HepG2 (cell line): ENCODE data around the gene PSMG4. TPM values are rescaled to one million over a fixed set of nuclear protein-coding genes. Genes with fewer than 3 reads are reported as not detected.

Experiments
- ATAC-seq: fragments of 200-7000 bp; cut with Tn5 transposase; 3 replicates; pipeline ENCODE4 v1.9.1; 2020; ENCODE audit warnings: mild to moderate bottlenecking, moderate library complexity
- BruUV-seq: library from RNA; stranded (reverse); fragments of 400-500 nt; replicated peaks from 2 replicates; lab custom pipeline; 2021; lab: Mats Ljungman, UMichigan
- CTCF ChIA-PET: fragments of 300-600 bp; formaldehyde crosslinking; extraction: SDS; loops from one replicate; lab custom pipeline; 2021; ENCODE audit warnings: low total read pairs, inconsistent platforms, low intra/inter-chr PET ratio; lab: Yijun Ruan, JAX
- POLR2A ChIA-PET: fragments of 350-600 bp; sonication (Branson Sonifier 250); formaldehyde crosslinking; loops from one replicate; lab custom pipeline; 2020; ENCODE audit warnings: antibody characterized with exemption, inconsistent platforms; lab: Yijun Ruan, JAX
- DNase-seq: peaks from one replicate; pipeline ENCODE4 v3.0.0-alpha.2; 2015; ENCODE audit warnings: low spot score
- FAIRE-seq: peaks from 3 replicates; lab custom pipeline; 2011; peaks lifted over from hg19 to GRCh38; lab: Jason Lieb, UNC
- H2AFZ ChIP-seq: one replicate; pipeline ENCODE4 v1.6.1; 2011; ENCODE audit warnings: low read length, inconsistent platforms
- H3K27ac ChIP-seq: fragments of 300-600 bp; 3 replicates; pipeline ENCODE4 v1.8.0; 2011; ENCODE audit warnings: mixed run types, mild to moderate bottlenecking, mixed read lengths, low read length, inconsistent platforms; ENCODE audit not compliant: insufficient read depth; ENCODE audit errors: extremely low read length
- H3K27me3 ChIP-seq, 2 experiments: fragments of 200-600 bp in 1 of 2; 2 replicates in 1 of 2; 3 replicates in 1 of 2; pipeline versions ENCODE4 v1.6.0 to v1.8.0; 2011; ENCODE audit warnings: low read length in 2 of 2, mild to moderate bottlenecking in 2 of 2, moderate library complexity in 2 of 2, inconsistent platforms in 1 of 2; ENCODE audit not compliant: insufficient read depth in 2 of 2, control insufficient read depth in 1 of 2
- H3K36me3 ChIP-seq, 2 experiments: fragments of 200-600 bp in 1 of 2; replicated peaks in 1 of 2; 2 replicates in 1 of 2; 3 replicates in 1 of 2; pipeline versions ENCODE4 v1.5.1 to v1.8.0; 2011; ENCODE audit warnings: low read length in 2 of 2, inconsistent platforms in 1 of 2; ENCODE audit not compliant: insufficient read depth in 2 of 2, control insufficient read depth in 1 of 2
- H3K4me1 ChIP-seq: 2 replicates; pipeline ENCODE4 v1.5.1; 2012; ENCODE audit warnings: low read length, inconsistent platforms; ENCODE audit not compliant: insufficient read depth
- H3K4me2 ChIP-seq: 2 replicates; pipeline ENCODE4 v1.6.0; 2011; ENCODE audit warnings: low read depth, low read length, inconsistent platforms
- H3K4me3 ChIP-seq, 3 experiments: fragments of 200-600 bp in 1 of 3; sonication (generic), shearing (Covaris generic) in 1 of 3; replicated peaks in 1 of 3; 2 replicates each; pipeline ENCODE4 v1.5.1; 2011 to 2016; ENCODE audit warnings: low read length in 3 of 3, inconsistent platforms in 2 of 3, low read depth in 2 of 3, mild to moderate bottlenecking in 2 of 3, control low read depth in 1 of 3, mixed read lengths in 1 of 3; ENCODE audit not compliant: insufficient read depth in 1 of 3
- H3K79me2 ChIP-seq: one replicate; pipeline ENCODE4 v1.6.1; 2011; ENCODE audit warnings: low read length, inconsistent platforms; ENCODE audit not compliant: insufficient read depth
- H3K9ac ChIP-seq: 2 replicates; pipeline ENCODE4 v1.6.0; 2011; ENCODE audit warnings: mild to moderate bottlenecking, low read depth, low read length, inconsistent platforms; ENCODE audit not compliant: insufficient read depth
- H3K9me3 ChIP-seq: 2 replicates; pipeline ENCODE4 v1.5.1; 2012; ENCODE audit warnings: mild to moderate bottlenecking, low read length
- H4K20me1 ChIP-seq: 2 replicates; pipeline ENCODE4 v1.6.0; 2011; ENCODE audit warnings: inconsistent platforms, mild to moderate bottlenecking, low read length, moderate library complexity; ENCODE audit not compliant: insufficient read depth
- RBM22 ChIP-seq: fragments of 200-400 bp; formaldehyde crosslinking; optimal IDR thresholded peaks from 2 replicates; pipeline ENCODE3; 2017; ENCODE audit warnings: mild to moderate bottlenecking, low read length, moderate library complexity
- SKIL ChIP-seq: sonication (generic); formaldehyde crosslinking; IDR thresholded peaks from 2 replicates; pipeline ENCODE4 v1.8.0; 2022; ENCODE audit warnings: missing genetic modification reagents, mild to moderate bottlenecking, moderate library complexity, borderline replicate concordance
- TCF7L2 ChIP-seq: IDR thresholded peaks from 2 replicates; pipeline ENCODE4 v1.6.1; 2011; ENCODE audit warnings: mild to moderate bottlenecking, low read depth, low read length, moderate library complexity
- ZNF263 ChIP-seq: sonication (generic); formaldehyde crosslinking; IDR thresholded peaks from 2 replicates; pipeline ENCODE4 v1.4.0; 2020; ENCODE audit warnings: missing genetic modification reagents
- ZNF616 ChIP-seq: sonication (generic); formaldehyde crosslinking; IDR thresholded peaks from 2 replicates; pipeline ENCODE4 v1.5.0; 2020; ENCODE audit warnings: low read depth, mild to moderate bottlenecking, missing genetic modification reagents
- WGBS: methylation state at CpG from one replicate; pipeline ENCODE4 v1.1.6; 2017; ENCODE audit warnings: low lambda C conversion rate; 5-methylcytosine and 5-hydroxymethylcytosine counted together
- in situ Hi-C: cut with HindIII; loops from 2 replicates; pipeline ENCODE4 v1.10.0; 2017; ENCODE audit warnings: low pct_unique_long_range_greater_than_20kb; ENCODE audit not compliant: extremely low pct_ligation_motif_present
- intact Hi-C: fragments of 100-400 bp; cut with micrococcal nuclease; formaldehyde crosslinking; loops from one replicate; pipeline ENCODE4 v1.10.0; 2022; ENCODE audit not compliant: unreplicated experiment
- polyA plus RNA-seq, 8 experiments: library from polyadenylated mRNA; depleted of rRNA in 3 of 8; stranded (reverse) in 7 of 8; unstranded in 1 of 8; fragments of >200 nt; fragmentation: Illumina TruSeq in 4 of 8; extraction: Trizol in 4 of 8; gene quantifications; 2 replicates each; pipeline versions ENCODE4 v1.2.1 to v1.2.3, GENCODE V29; 2011 to 2016; ENCODE audit warnings: low read depth in 4 of 8, missing spikeins in 1 of 8, mixed read lengths in 1 of 8; ENCODE audit not compliant: insufficient read depth in 1 of 8
- total RNA-seq, 5 experiments: library from RNA; depleted of rRNA; stranded (reverse); fragments of >200 nt; fragmentation: Illumina TruSeq; extraction: Trizol; gene quantifications; 2 replicates each; pipeline ENCODE4 v1.2.3, GENCODE V29; 2016; ENCODE audit warnings: low read depth in 1 of 5

PSMG4 gene
- total and polyA plus RNA-seq, 2 of the 13 experiments (the other 11 are each of a cell fraction or from before 2014, with no cell fraction given): 28.5 to 32.8 TPM

DNA sequence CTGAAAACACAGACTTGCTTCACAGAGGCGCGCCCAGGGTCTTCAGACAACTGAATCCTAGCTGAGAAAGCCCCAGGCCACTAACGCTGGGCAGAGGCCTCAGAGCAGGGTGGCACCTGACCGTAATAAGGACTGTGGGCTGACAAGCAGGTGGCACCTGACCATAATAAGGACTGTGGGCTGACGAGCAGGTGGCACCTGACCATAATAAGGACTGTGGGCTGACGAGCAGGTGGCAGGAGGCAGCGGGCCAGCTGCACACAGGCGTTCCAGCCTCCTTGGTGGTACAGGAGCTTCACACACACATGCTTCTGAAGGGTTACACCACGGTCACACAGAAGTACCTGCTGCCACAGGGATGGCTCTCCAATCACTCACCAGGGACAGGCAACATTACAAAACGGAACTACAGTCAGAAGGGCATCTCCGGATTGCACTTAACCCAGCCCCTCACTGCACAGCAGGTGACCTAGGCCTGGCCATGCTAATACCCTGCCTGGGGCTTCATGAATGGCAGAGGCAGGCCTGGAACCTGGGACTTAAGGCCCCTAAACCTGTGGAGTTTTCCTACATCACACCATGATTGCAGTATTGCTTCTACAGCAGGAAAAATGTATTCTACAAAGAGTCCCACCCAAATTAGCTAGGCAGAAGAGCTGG is 50.8 kb downstream of the PSMG4 start:
- Histone ChIP-seq H3K36me3 (peaks cover 24 to 49% of the 10 kb centered on the region in 2 experiments), H3K9me3 (no peaks in the 10 kb centered on the region), H4K20me1 (no peaks in the 10 kb centered on the region)
- CTCF ChIA-PET: no interaction called here
- ATAC-seq: no peak
- TF ChIP-seq RBM22 (peak; percentile 54), ZNF616 (CRISPR knock-in tag) (no peak), SKIL (no peak)
- TF ChIP-seq, all 625 proteins: peak for 1
- WGBS: 99% methylated on average over 9 of the region's 11 CpGs
- in situ Hi-C loops (no loop called here), intact Hi-C loops (no loop called here)
- no peak for FAIRE-seq
- no peak overlapping the region for H3K4me2 ChIP-seq
- no peaks in the 10 kb centered on the region for H3K79me2 ChIP-seq
- H3K9ac ChIP-seq: no peak overlapping the region
- no peak for DNase-seq
- no peak overlapping the region for H3K27ac ChIP-seq
- POLR2A ChIA-PET: no interaction called here
- no peak overlapping the region for H3K4me3 ChIP-seq
- H2AFZ ChIP-seq: no peak overlapping the region
- H3K27me3 ChIP-seq: no peaks in the 10 kb centered on the region
- H3K4me1 ChIP-seq: no peaks in the 10 kb centered on the region
- BruUV-seq: no TSS peak

- Histone ChIP-seq H3K4me3 (no peak overlapping the region), H3K9me3 (no peaks in the 10 kb centered on the region), H3K9ac (no peak overlapping the region), H2AFZ (no peak overlapping the region), H3K27me3 (no peaks in the 10 kb centered on the region), H3K4me1 (no peaks in the 10 kb centered on the region), H3K4me2 (no peak overlapping the region), H3K79me2 (no peaks in the 10 kb centered on the region), H3K36me3 (peaks cover 23 to 49% of the 10 kb centered on the region in 2 experiments), H3K27ac (no peak overlapping the region), H4K20me1 (no peaks in the 10 kb centered on the region)
- DNase-seq (no peak), FAIRE-seq (no peak), ATAC-seq (no peak)
- WGBS: 95% methylated on average over 6 of the region's 6 CpGs
- no TSS peak for BruUV-seq
- no peak for TF ChIP-seq TCF7L2
- TF ChIP-seq ZNF263 (CRISPR knock-in tag): peak; percentile 84
- POLR2A ChIA-PET: no interaction called here
- in situ Hi-C loops (no loop called here), intact Hi-C loops (no loop called here)
- CTCF ChIA-PET: no interaction called here
These were observed 51.3 kb downstream of the PSMG4 start for GRCh38 chr6:3310051-3310448.
